Measurements from ENCODE around the gene MPP1.

GRCh38 chrX:154737136-154737535 is 68.1 kb downstream of the MPP1 start:
- no peak for TF ChIP-seq POLR2AphosphoS5 (IDR thresholded peaks at IDR 0.05; ENCODE audit: low read depth, low read length)
- TF ChIP-seq, protein P1, sequence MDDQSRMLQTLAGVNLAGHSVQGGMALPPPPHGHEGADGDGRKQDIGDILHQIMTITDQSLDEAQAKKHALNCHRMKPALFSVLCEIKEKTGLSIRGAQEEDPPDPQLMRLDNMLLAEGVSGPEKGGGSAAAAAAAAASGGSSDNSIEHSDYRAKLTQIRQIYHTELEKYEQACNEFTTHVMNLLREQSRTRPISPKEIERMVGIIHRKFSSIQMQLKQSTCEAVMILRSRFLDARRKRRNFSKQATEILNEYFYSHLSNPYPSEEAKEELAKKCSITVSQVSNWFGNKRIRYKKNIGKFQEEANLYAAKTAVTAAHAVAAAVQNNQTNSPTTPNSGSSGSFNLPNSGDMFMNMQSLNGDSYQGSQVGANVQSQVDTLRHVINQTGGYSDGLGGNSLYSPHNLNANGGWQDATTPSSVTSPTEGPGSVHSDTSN (IDR thresholded peaks at IDR 0.05) = no peak
- TF ChIP-seq, protein P2, sequence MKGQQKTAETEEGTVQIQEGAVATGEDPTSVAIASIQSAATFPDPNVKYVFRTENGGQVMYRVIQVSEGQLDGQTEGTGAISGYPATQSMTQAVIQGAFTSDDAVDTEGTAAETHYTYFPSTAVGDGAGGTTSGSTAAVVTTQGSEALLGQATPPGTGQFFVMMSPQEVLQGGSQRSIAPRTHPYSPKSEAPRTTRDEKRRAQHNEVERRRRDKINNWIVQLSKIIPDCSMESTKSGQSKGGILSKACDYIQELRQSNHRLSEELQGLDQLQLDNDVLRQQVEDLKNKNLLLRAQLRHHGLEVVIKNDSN (IDR thresholded peaks at IDR 0.05; ENCODE audit: borderline replicate concordance, low read depth) = no peak
- TF ChIP-seq EP300 (IDR thresholded peaks at IDR 0.05; ENCODE audit: borderline replicate concordance in 1 of 2, low read depth in 1 of 2, low read length in 1 of 2) = no peak
- TF ChIP-seq TAF1 (IDR thresholded peaks at IDR 0.05; ENCODE audit: borderline replicate concordance, low read depth, low read length) = no peak
- TF ChIP-seq YY1 (IDR thresholded peaks at IDR 0.05; ENCODE audit: low read depth) = no peak
- TF ChIP-seq, protein P3, sequence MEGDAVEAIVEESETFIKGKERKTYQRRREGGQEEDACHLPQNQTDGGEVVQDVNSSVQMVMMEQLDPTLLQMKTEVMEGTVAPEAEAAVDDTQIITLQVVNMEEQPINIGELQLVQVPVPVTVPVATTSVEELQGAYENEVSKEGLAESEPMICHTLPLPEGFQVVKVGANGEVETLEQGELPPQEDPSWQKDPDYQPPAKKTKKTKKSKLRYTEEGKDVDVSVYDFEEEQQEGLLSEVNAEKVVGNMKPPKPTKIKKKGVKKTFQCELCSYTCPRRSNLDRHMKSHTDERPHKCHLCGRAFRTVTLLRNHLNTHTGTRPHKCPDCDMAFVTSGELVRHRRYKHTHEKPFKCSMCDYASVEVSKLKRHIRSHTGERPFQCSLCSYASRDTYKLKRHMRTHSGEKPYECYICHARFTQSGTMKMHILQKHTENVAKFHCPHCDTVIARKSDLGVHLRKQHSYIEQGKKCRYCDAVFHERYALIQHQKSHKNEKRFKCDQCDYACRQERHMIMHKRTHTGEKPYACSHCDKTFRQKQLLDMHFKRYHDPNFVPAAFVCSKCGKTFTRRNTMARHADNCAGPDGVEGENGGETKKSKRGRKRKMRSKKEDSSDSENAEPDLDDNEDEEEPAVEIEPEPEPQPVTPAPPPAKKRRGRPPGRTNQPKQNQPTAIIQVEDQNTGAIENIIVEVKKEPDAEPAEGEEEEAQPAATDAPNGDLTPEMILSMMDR (IDR thresholded peaks at IDR 0.05) = no peak
- no peak for TF ChIP-seq RAD21 (IDR thresholded peaks at IDR 0.05; ENCODE audit: low read length)
- no peak for TF ChIP-seq EZH2phosphoT487 (IDR thresholded peaks at IDR 0.05; ENCODE audit: borderline replicate concordance, low read depth)
- TF ChIP-seq ELF1 (IDR thresholded peaks at IDR 0.05) = no peak

Data from SK-N-SH (cell line).